ENCODE results near the gene SERAC1. TPM values are rescaled to one million over a fixed set of nuclear protein-coding genes. Genes with fewer than 3 reads are reported as not detected.
A peak's percentile ranks its signal among the peaks of the same experiment; 100 is the strongest.

Gene SERAC1
- total and polyA plus RNA-seq, 2 donors (not counting 3 experiments of a cell fraction or from before 2014, with no cell fraction given) = 4.9 to 5.7 TPM

DNA sequence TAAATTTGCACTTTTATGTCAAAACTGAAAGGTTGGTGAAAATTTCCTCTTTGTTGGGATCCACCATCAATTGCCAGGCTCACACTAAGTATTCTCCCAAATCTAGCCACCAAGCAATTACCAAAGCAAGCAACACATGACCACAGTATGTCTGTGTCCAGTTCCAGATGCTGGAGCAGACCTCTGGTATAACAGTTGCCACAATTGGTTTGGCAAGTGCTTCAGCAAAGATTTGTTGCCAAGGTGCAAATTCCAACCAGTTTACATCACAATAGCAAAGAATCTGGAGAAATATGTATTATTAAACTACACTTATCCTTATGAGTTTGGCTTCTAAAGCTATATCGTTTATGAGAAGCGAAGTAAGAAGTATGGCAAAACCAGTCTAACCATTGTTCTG, 6.5 kb upstream of the SERAC1 start:
- dilution Hi-C loops (cut with MboI; ENCODE audit: extremely low pct_ligation_motif_present, low sequenced_read_pairs) = no loop called here
- intact Hi-C loops (cut with micrococcal nuclease) = loop anchor here (2.0 kb wide), 1 partner anchor 18 kb away; no protein-coding TSS in a partner anchor
- H3K27me3 ChIP-seq (ENCODE audit: control insufficient read depth in 2 of 2, insufficient read depth in 2 of 2, low read length in 2 of 2) = no peaks in the 10 kb centered on the region
- ChIA-PET POLR2A (no interaction called here), CTCF (interaction anchor here (1.2 to 1.4 kb wide), 2 partner anchors 40 to 421 kb away, joined by 3 to 4 read pairs; no protein-coding TSS in a partner anchor)
- H3K9me1 ChIP-seq (replicated peaks; ENCODE audit: control insufficient read depth, extremely low read depth, insufficient read depth, low read length) = no peaks in the 10 kb centered on the region
- no peak overlapping the region for H3K27ac ChIP-seq (ENCODE audit: insufficient read depth, low read depth, low read length)
- no peak overlapping the region for H3K4me3 ChIP-seq (replicated peaks in 1 of 3; ENCODE audit: insufficient read depth in 1 of 3, low read depth in 1 of 3, low read length in 3 of 3)
- TF ChIP-seq MYC (IDR thresholded peaks at IDR 0.05; ENCODE audit: low read depth, low read length) = no peak
- TF ChIP-seq GATA2 (IDR thresholded peaks at IDR 0.05; ENCODE audit: insufficient read depth, insufficient read length, low read depth, low read length) = no peak
- TF ChIP-seq, protein P1, sequence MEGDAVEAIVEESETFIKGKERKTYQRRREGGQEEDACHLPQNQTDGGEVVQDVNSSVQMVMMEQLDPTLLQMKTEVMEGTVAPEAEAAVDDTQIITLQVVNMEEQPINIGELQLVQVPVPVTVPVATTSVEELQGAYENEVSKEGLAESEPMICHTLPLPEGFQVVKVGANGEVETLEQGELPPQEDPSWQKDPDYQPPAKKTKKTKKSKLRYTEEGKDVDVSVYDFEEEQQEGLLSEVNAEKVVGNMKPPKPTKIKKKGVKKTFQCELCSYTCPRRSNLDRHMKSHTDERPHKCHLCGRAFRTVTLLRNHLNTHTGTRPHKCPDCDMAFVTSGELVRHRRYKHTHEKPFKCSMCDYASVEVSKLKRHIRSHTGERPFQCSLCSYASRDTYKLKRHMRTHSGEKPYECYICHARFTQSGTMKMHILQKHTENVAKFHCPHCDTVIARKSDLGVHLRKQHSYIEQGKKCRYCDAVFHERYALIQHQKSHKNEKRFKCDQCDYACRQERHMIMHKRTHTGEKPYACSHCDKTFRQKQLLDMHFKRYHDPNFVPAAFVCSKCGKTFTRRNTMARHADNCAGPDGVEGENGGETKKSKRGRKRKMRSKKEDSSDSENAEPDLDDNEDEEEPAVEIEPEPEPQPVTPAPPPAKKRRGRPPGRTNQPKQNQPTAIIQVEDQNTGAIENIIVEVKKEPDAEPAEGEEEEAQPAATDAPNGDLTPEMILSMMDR (IDR thresholded peaks at IDR 0.05; ENCODE audit: extremely low read depth in 1 of 2, insufficient read depth in 1 of 2, low read depth in 1 of 2, low read length in 2 of 2) = no peak
- TF ChIP-seq POLR2AphosphoS5 (IDR thresholded peaks at IDR 0.05; ENCODE audit: insufficient read depth, low read depth, low read length) = no peak
- no peak for TF ChIP-seq EZH2 (IDR thresholded peaks at IDR 0.05; ENCODE audit: borderline replicate concordance, low read depth, low read length, severe bottlenecking)
- no peak for TF ChIP-seq POLR2A (IDR thresholded peaks at IDR 0.05; ENCODE audit: low read depth, low read length)
- no peak for TF ChIP-seq MAX (IDR thresholded peaks at IDR 0.05; ENCODE audit: insufficient read depth, insufficient read length)
- TF ChIP-seq FOS (IDR thresholded peaks at IDR 0.05; ENCODE audit: borderline replicate concordance, insufficient read depth, low read length) = no peak
- BruUV-seq (replicated peaks) = no TSS peak
- H3K9me3 ChIP-seq (replicated peaks; ENCODE audit: control insufficient read depth, insufficient read depth, low read length) = no peaks in the 10 kb centered on the region
- FAIRE-seq (no peak), DNase-seq (ENCODE audit: low read depth, low spot score) (peak; percentile 35)
- no peaks in the 10 kb centered on the region for H4K20me1 ChIP-seq (replicated peaks; ENCODE audit: control insufficient read depth, extremely low read depth, insufficient read depth, low read length)
- H3K36me3 ChIP-seq (ENCODE audit: control insufficient read depth in 2 of 2, extremely low read depth in 1 of 2, insufficient read depth in 2 of 2, low read length in 2 of 2) = peaks cover 0 to 2% of the 10 kb centered on the region in 2 experiments
- no peak overlapping the region for H3K4me2 ChIP-seq (ENCODE audit: insufficient read depth, low read length)
- no peak overlapping the region for H3K9ac ChIP-seq (replicated peaks; ENCODE audit: extremely low read depth, insufficient read depth, low read length)
- no peaks in the 10 kb centered on the region for H3K79me2 ChIP-seq (ENCODE audit: control insufficient read depth, insufficient read depth, low read length)
- no peaks in the 10 kb centered on the region for H3K4me1 ChIP-seq (ENCODE audit: control insufficient read depth, extremely low read depth, insufficient read depth, low read length)
- no peak overlapping the region for H2AFZ ChIP-seq (ENCODE audit: low read depth, low read length)

Measured in endothelial cell of umbilical vein (primary cell).